ENCODE results near the gene MYRIP. TPM values are rescaled to one million over a fixed set of nuclear protein-coding genes. Genes with fewer than 3 reads are reported as not detected.

Gene MYRIP
- polyA plus RNA-seq, 1 of the 3 experiments (the other 2 are of a cell fraction), result 1.2 TPM

GRCh38 chr3:40054568-40055222 is 245.3 kb downstream of the MYRIP start:
- H3K4me1 ChIP-seq (ENCODE audit: control insufficient read depth in 1 of 2, insufficient read depth in 2 of 2, low read depth in 1 of 2, low read length in 1 of 2), result peaks cover 0 to 3% of the 10 kb centered on the region in 2 experiments; a peak in 2 of 4 replicates
- ChIA-PET POLR2A (no interaction called here), CTCF (interaction anchor here (1.0 kb wide), 1 partner anchor 330 kb away, joined by 3 read pairs; no protein-coding TSS in a partner anchor)
- H3K9ac ChIP-seq, result no peak overlapping the region
- peak overlapping the region; percentile 29 to 50; a peak in 2 of 4 replicates for H3K27ac ChIP-seq (ENCODE audit: low read depth in 2 of 2, low read length in 1 of 2)
- H3K79me2 ChIP-seq (ENCODE audit: insufficient read depth), result no peaks in the 10 kb centered on the region
- H3F3A ChIP-seq (replicated peaks; ENCODE audit: insufficient read depth), result no peaks in the 10 kb centered on the region
- H4K20me1 ChIP-seq (ENCODE audit: insufficient read depth), result no peaks in the 10 kb centered on the region
- no peak for DNase-seq
- TF ChIP-seq POLR2AphosphoS5 (IDR thresholded peaks at IDR 0.05; ENCODE audit: low read depth, low read length), result no peak
- peak; percentile 61 for TF ChIP-seq TCF12 (IDR thresholded peaks at IDR 0.05)
- peak; percentile 2; the same call in 1 of the 2 replicates for TF ChIP-seq JUND (IDR thresholded peaks at IDR 0.05)
- TF ChIP-seq NFIC (IDR thresholded peaks at IDR 0.05; ENCODE audit: borderline replicate concordance), result 0 out of 2 replicates have a peak, but pooled peaks have one; percentile 12
- peak in 1 of 2 experiments; percentile 31; a peak in 1 of 4 replicates for TF ChIP-seq EP300 (IDR thresholded peaks at IDR 0.05; ENCODE audit: borderline replicate concordance in 1 of 2, low read depth in 1 of 2, low read length in 1 of 2)
- TF ChIP-seq TEAD4 (IDR thresholded peaks at IDR 0.05; ENCODE audit: borderline replicate concordance, insufficient read depth), result 0 out of 2 replicates have a peak, but pooled peaks have one; percentile 9
- TF ChIP-seq PBX3 (IDR thresholded peaks at IDR 0.05), result peak; percentile 45
- TF ChIP-seq ELF1 (IDR thresholded peaks at IDR 0.05), result no peak
- WGBS (ENCODE audit: low lambda C conversion rate), result 97% methylated on average over 3 of the region's 3 CpGs
- H3K27me3 ChIP-seq (ENCODE audit: insufficient read depth), result no peaks in the 10 kb centered on the region
- peaks cover 13% of the 10 kb centered on the region; the same call in 1 of the 2 replicates for H3K9me3 ChIP-seq
- H3K36me3 ChIP-seq (replicated peaks in 1 of 2; ENCODE audit: control insufficient read depth in 1 of 2, insufficient read depth in 2 of 2, low read length in 1 of 2), result peaks cover 0 to 5% of the 10 kb centered on the region in 2 experiments
- no peak overlapping the region for H3K4me3 ChIP-seq (ENCODE audit: low read depth in 2 of 2, low read length in 1 of 2)
- no peak overlapping the region for H3K4me2 ChIP-seq
- no peak overlapping the region for H2AFZ ChIP-seq (ENCODE audit: low read depth)
- H3K9me2 ChIP-seq, result no peaks in the 10 kb centered on the region

- WGBS (ENCODE audit: low lambda C conversion rate), result 95% methylated on average over 1 of the region's 1 CpG
- POLR2A ChIA-PET, result no interaction called here
- H3K9me3 ChIP-seq, result peaks cover 8% of the 10 kb centered on the region; the same call in 1 of the 2 replicates
Measured at GRCh38 chr3:40055361-40055760, 246.0 kb downstream of the MYRIP start.

More at GRCh38 chr3:40055361-40055760, 246.0 kb downstream of the MYRIP start:
- CTCF ChIA-PET, result interaction anchor here (1.2 kb wide), 1 partner anchor 8 kb away, joined by 3 read pairs; no protein-coding TSS in a partner anchor
- Histone ChIP-seq H3K27ac (ENCODE audit: low read depth in 2 of 2, low read length in 1 of 2) (no peak overlapping the region; a peak in 1 of 4 replicates), H3K27me3 (ENCODE audit: insufficient read depth) (no peaks in the 10 kb centered on the region), H3K9ac (no peak overlapping the region), H3K79me2 (ENCODE audit: insufficient read depth) (no peaks in the 10 kb centered on the region), H3K4me2 (no peak overlapping the region), H3F3A (replicated peaks; ENCODE audit: insufficient read depth) (no peaks in the 10 kb centered on the region), H3K9me2 (no peaks in the 10 kb centered on the region), H3K36me3 (replicated peaks in 1 of 2; ENCODE audit: control insufficient read depth in 1 of 2, insufficient read depth in 2 of 2, low read length in 1 of 2) (peaks cover 0 to 5% of the 10 kb centered on the region in 2 experiments), H2AFZ (ENCODE audit: low read depth) (no peak overlapping the region), H3K4me1 (ENCODE audit: control insufficient read depth in 1 of 2, insufficient read depth in 2 of 2, low read depth in 1 of 2, low read length in 1 of 2) (peaks cover 0 to 3% of the 10 kb centered on the region in 2 experiments; a peak in 2 of 4 replicates), H4K20me1 (ENCODE audit: insufficient read depth) (no peaks in the 10 kb centered on the region), H3K4me3 (ENCODE audit: low read depth in 2 of 2, low read length in 1 of 2) (no peak overlapping the region)
- no peak for TF ChIP-seq MAX (IDR thresholded peaks at IDR 0.05; ENCODE audit: low read depth)
- no peak for TF ChIP-seq EP300 (IDR thresholded peaks at IDR 0.05; ENCODE audit: borderline replicate concordance in 1 of 2, low read depth in 1 of 2, low read length in 1 of 2)
- no peak for TF ChIP-seq GATA2 (CRISPR knock-in tag; IDR thresholded peaks at IDR 0.05)
- no peak for TF ChIP-seq JUND (IDR thresholded peaks at IDR 0.05)
- TF ChIP-seq PBX3 (IDR thresholded peaks at IDR 0.05), result no peak
- no peak for TF ChIP-seq REST (IDR thresholded peaks at IDR 0.05; ENCODE audit: low read depth, low read length)
- no peak for TF ChIP-seq SIN3A (IDR thresholded peaks at IDR 0.05; ENCODE audit: borderline replicate concordance, low read depth, low read length)
- no peak for TF ChIP-seq CHD2 (IDR thresholded peaks at IDR 0.05; ENCODE audit: low read length, partially characterized antibody)
- no peak for TF ChIP-seq TEAD4 (IDR thresholded peaks at IDR 0.05; ENCODE audit: borderline replicate concordance, insufficient read depth)
- no peak for TF ChIP-seq USF1 (IDR thresholded peaks at IDR 0.05; ENCODE audit: borderline replicate concordance, low read depth)
- TF ChIP-seq MXI1 (IDR thresholded peaks at IDR 0.05; ENCODE audit: low read depth, low read length), result no peak
- no peak for TF ChIP-seq YY1 (IDR thresholded peaks at IDR 0.05; ENCODE audit: low read depth)
- TF ChIP-seq POLR2AphosphoS5 (IDR thresholded peaks at IDR 0.05; ENCODE audit: low read depth, low read length), result no peak
- TF ChIP-seq FOXJ3 (CRISPR knock-in tag; IDR thresholded peaks at IDR 0.05), result no peak
- no peak for TF ChIP-seq GABPA (IDR thresholded peaks at IDR 0.05; ENCODE audit: low read depth)
- DNase-seq, result no peak

Data from SK-N-SH (cell line).